HG03460 (cell line): Measurements from ENCODE around the gene GTPBP10.
A peak's percentile ranks its signal among the peaks of the same experiment; 100 is the strongest.
"Not testable (repeated sequence)": the region's sequence is repeated elsewhere in the genome, so short reads cannot be mapped to it uniquely, and the experiment has no call there.

Source experiments
- ATAC-seq: cut with Tn5 transposase; IDR thresholded peaks from one replicate; pipeline ENCODE4 v1.9.1; 2021; ENCODE audit not compliant: unreplicated experiment

The GTPBP10 gene

GRCh38 chr7:90346336-90347125, at the start of gene GTPBP10:
Gene GTPBP10, plus strand, starts transcription at chr7:90346716. Its CDS starts 26 bp downstream, at chr7:90346742.
- ATAC-seq: peak; percentile 96

GRCh38 chr7:90298145-90299038, 48.1 kb upstream of the GTPBP10 start:
- ATAC-seq: peak; percentile 79

- no peak for ATAC-seq
Measured at GRCh38 chr7:90303241-90303640, 43.3 kb upstream of the GTPBP10 start.

GRCh38 chr7:90309872-90310271, 36.6 kb upstream of the GTPBP10 start:
- ATAC-seq: no peak

- ATAC-seq: no peak
Measured at GRCh38 chr7:90311175-90311574, 35.3 kb upstream of the GTPBP10 start.

GRCh38 chr7:90312745-90313144, 33.8 kb upstream of the GTPBP10 start:
- ATAC-seq: no peak

GRCh38 chr7:90313907-90314306, 32.6 kb upstream of the GTPBP10 start:
- ATAC-seq: no peak

- no peak for ATAC-seq
Measured at GRCh38 chr7:90320014-90320413, 26.5 kb upstream of the GTPBP10 start.

GRCh38 chr7:90320418-90320800, 26.1 kb upstream of the GTPBP10 start:
- no peak for ATAC-seq

GRCh38 chr7:90320801-90321494, 25.6 kb upstream of the GTPBP10 start, which contains the start of gene FAM237B:
Gene FAM237B, minus strand, starts transcription at chr7:90321304. Its CDS starts 1,556 bp downstream, at chr7:90319748.
- ATAC-seq: no peak

GRCh38 chr7:90322837-90323236, 23.7 kb upstream of the GTPBP10 start:
- no peak for ATAC-seq

- no peak for ATAC-seq
Measured at GRCh38 chr7:90326500-90326899, 20.0 kb upstream of the GTPBP10 start.

- ATAC-seq: no peak
Measured at GRCh38 chr7:90334193-90334843, 12.2 kb upstream of the GTPBP10 start.

- ATAC-seq: not testable (repeated sequence)
Measured at GRCh38 chr7:90334926-90335325, 11.6 kb upstream of the GTPBP10 start.

GRCh38 chr7:90337106-90337505, 9.4 kb upstream of the GTPBP10 start:
- no peak for ATAC-seq

- ATAC-seq: no peak
Measured at GRCh38 chr7:90345016-90345415, 1.5 kb upstream of the GTPBP10 start.

GRCh38 chr7:90345595-90346335, 751 bp upstream of the GTPBP10 start:
- peak; percentile 14 for ATAC-seq

- ATAC-seq: no peak
Measured at GRCh38 chr7:90347759-90348158, 1.2 kb downstream of the GTPBP10 start.

- ATAC-seq: no peak
Measured at GRCh38 chr7:90349305-90349704, 2.8 kb downstream of the GTPBP10 start.

- not testable (repeated sequence) for ATAC-seq
Measured at GRCh38 chr7:90350032-90350431, 3.5 kb downstream of the GTPBP10 start.
